HepG2 (cell line): ENCODE data around the gene LYPD8. TPM values are rescaled to one million over a fixed set of nuclear protein-coding genes. Genes with fewer than 3 reads are reported as not detected.

Experiments used
- ATAC-seq: fragments of 200-7000 bp; cut with Tn5 transposase; 3 replicates; pipeline ENCODE4 v1.9.1; 2020; ENCODE audit warnings: mild to moderate bottlenecking, moderate library complexity
- BruUV-seq: library from RNA; stranded (reverse); fragments of 400-500 nt; replicated peaks from 2 replicates; lab custom pipeline; 2021; lab: Mats Ljungman, UMichigan
- CTCF ChIA-PET: fragments of 300-600 bp; formaldehyde crosslinking; extraction: SDS; loops from one replicate; lab custom pipeline; 2021; ENCODE audit warnings: low total read pairs, inconsistent platforms, low intra/inter-chr PET ratio; lab: Yijun Ruan, JAX
- POLR2A ChIA-PET: fragments of 350-600 bp; sonication (Branson Sonifier 250); formaldehyde crosslinking; loops from one replicate; lab custom pipeline; 2020; ENCODE audit warnings: antibody characterized with exemption, inconsistent platforms; lab: Yijun Ruan, JAX
- DNase-seq: peaks from one replicate; pipeline ENCODE4 v3.0.0-alpha.2; 2015; ENCODE audit warnings: low spot score
- FAIRE-seq: peaks from 3 replicates; lab custom pipeline; 2011; peaks lifted over from hg19 to GRCh38; lab: Jason Lieb, UNC
- H2AFZ ChIP-seq: one replicate; pipeline ENCODE4 v1.6.1; 2011; ENCODE audit warnings: low read length, inconsistent platforms
- H3K27ac ChIP-seq: fragments of 300-600 bp; 3 replicates; pipeline ENCODE4 v1.8.0; 2011; ENCODE audit warnings: mixed run types, mild to moderate bottlenecking, mixed read lengths, low read length, inconsistent platforms; ENCODE audit not compliant: insufficient read depth; ENCODE audit errors: extremely low read length
- H3K27me3 ChIP-seq, 2 experiments: fragments of 200-600 bp in 1 of 2; 2 replicates in 1 of 2; 3 replicates in 1 of 2; pipeline versions ENCODE4 v1.6.0 to v1.8.0; 2011; ENCODE audit warnings: low read length in 2 of 2, mild to moderate bottlenecking in 2 of 2, moderate library complexity in 2 of 2, inconsistent platforms in 1 of 2; ENCODE audit not compliant: insufficient read depth in 2 of 2, control insufficient read depth in 1 of 2
- H3K36me3 ChIP-seq, 2 experiments: fragments of 200-600 bp in 1 of 2; replicated peaks in 1 of 2; 2 replicates in 1 of 2; 3 replicates in 1 of 2; pipeline versions ENCODE4 v1.5.1 to v1.8.0; 2011; ENCODE audit warnings: low read length in 2 of 2, inconsistent platforms in 1 of 2; ENCODE audit not compliant: insufficient read depth in 2 of 2, control insufficient read depth in 1 of 2
- H3K4me1 ChIP-seq: 2 replicates; pipeline ENCODE4 v1.5.1; 2012; ENCODE audit warnings: low read length, inconsistent platforms; ENCODE audit not compliant: insufficient read depth
- H3K4me2 ChIP-seq: 2 replicates; pipeline ENCODE4 v1.6.0; 2011; ENCODE audit warnings: low read depth, low read length, inconsistent platforms
- H3K4me3 ChIP-seq, 3 experiments: fragments of 200-600 bp in 1 of 3; sonication (generic), shearing (Covaris generic) in 1 of 3; replicated peaks in 1 of 3; 2 replicates each; pipeline ENCODE4 v1.5.1; 2011 to 2016; ENCODE audit warnings: low read length in 3 of 3, inconsistent platforms in 2 of 3, low read depth in 2 of 3, mild to moderate bottlenecking in 2 of 3, control low read depth in 1 of 3, mixed read lengths in 1 of 3; ENCODE audit not compliant: insufficient read depth in 1 of 3
- H3K79me2 ChIP-seq: one replicate; pipeline ENCODE4 v1.6.1; 2011; ENCODE audit warnings: low read length, inconsistent platforms; ENCODE audit not compliant: insufficient read depth
- H3K9ac ChIP-seq: 2 replicates; pipeline ENCODE4 v1.6.0; 2011; ENCODE audit warnings: mild to moderate bottlenecking, low read depth, low read length, inconsistent platforms; ENCODE audit not compliant: insufficient read depth
- H3K9me3 ChIP-seq: 2 replicates; pipeline ENCODE4 v1.5.1; 2012; ENCODE audit warnings: mild to moderate bottlenecking, low read length
- H4K20me1 ChIP-seq: 2 replicates; pipeline ENCODE4 v1.6.0; 2011; ENCODE audit warnings: inconsistent platforms, mild to moderate bottlenecking, low read length, moderate library complexity; ENCODE audit not compliant: insufficient read depth
- ATF3 ChIP-seq: sonication (generic); formaldehyde crosslinking; IDR thresholded peaks from 2 replicates; pipeline ENCODE4 v1.4.0; 2020; ENCODE audit warnings: missing genetic modification reagents
- ATF6 ChIP-seq: sonication (generic); formaldehyde crosslinking; conservative IDR thresholded peaks from 2 replicates; pipeline ENCODE4 v1.4.0; 2020; ENCODE audit warnings: missing genetic modification reagents
- CERS6 ChIP-seq: sonication (generic); formaldehyde crosslinking; IDR thresholded peaks from 2 replicates; pipeline ENCODE4 v1.5.0; 2020; ENCODE audit warnings: missing genetic modification reagents
- E2F1 ChIP-seq: sonication (generic); formaldehyde crosslinking; IDR thresholded peaks from 2 replicates; pipeline ENCODE4 v1.5.0; 2020; ENCODE audit warnings: missing genetic modification reagents
- ETS1 ChIP-seq: sonication (generic); formaldehyde crosslinking; IDR thresholded peaks from 2 replicates; pipeline ENCODE4 v1.4.0; 2020; ENCODE audit warnings: missing genetic modification reagents
- HOXA7 ChIP-seq: sonication (generic); formaldehyde crosslinking; IDR thresholded peaks from 2 replicates; pipeline ENCODE4 v1.8.1; 2022; ENCODE audit warnings: mild to moderate bottlenecking, missing genetic modification reagents, moderate library complexity
- JARID2 ChIP-seq: sonication (generic); formaldehyde crosslinking; IDR thresholded peaks from 2 replicates; pipeline ENCODE4 v1.8.1; 2023; ENCODE audit warnings: missing genetic modification reagents, inconsistent platforms; ENCODE audit not compliant: insufficient replicate concordance
- NFKBIZ ChIP-seq: IDR thresholded peaks from 2 replicates; pipeline ENCODE4 v1.6.1; 2018; ENCODE audit warnings: missing genetic modification reagents, missing compliant biosample characterization
- RFXANK ChIP-seq: IDR thresholded peaks from 2 replicates; pipeline ENCODE4 v1.6.1; 2016
- TOE1 ChIP-seq: sonication (generic); formaldehyde crosslinking; IDR thresholded peaks from 2 replicates; pipeline ENCODE4 v1.4.0; 2020; ENCODE audit warnings: mild to moderate bottlenecking, missing genetic modification reagents
- ZBTB44 ChIP-seq: sonication (generic); formaldehyde crosslinking; IDR thresholded peaks from 2 replicates; pipeline ENCODE4 v1.4.0; 2020; ENCODE audit warnings: missing genetic modification reagents
- ZFP36L2 ChIP-seq: sonication (generic); formaldehyde crosslinking; IDR thresholded peaks from 2 replicates; pipeline ENCODE4 v1.4.0; 2020; ENCODE audit warnings: missing genetic modification reagents
- ZNF274 ChIP-seq: sonication (generic); formaldehyde crosslinking; IDR thresholded peaks from 2 replicates; pipeline ENCODE4 v1.5.1; 2020; ENCODE audit warnings: mild to moderate bottlenecking, missing genetic modification reagents
- ZNF563 ChIP-seq: sonication (generic); formaldehyde crosslinking; IDR thresholded peaks from 2 replicates; pipeline ENCODE4 v1.8.0; 2022; ENCODE audit warnings: mild to moderate bottlenecking, moderate library complexity, missing genetic modification reagents
- ZNF589 ChIP-seq: sonication (generic); formaldehyde crosslinking; conservative IDR thresholded peaks from 2 replicates; pipeline ENCODE4 v1.8.0; 2022; ENCODE audit warnings: mild to moderate bottlenecking, moderate library complexity, missing genetic modification reagents
- ZNF704 ChIP-seq: sonication (generic); formaldehyde crosslinking; IDR thresholded peaks from 2 replicates; pipeline ENCODE4 v1.8.1; 2023; ENCODE audit warnings: mild to moderate bottlenecking, inconsistent platforms, moderate library complexity, missing genetic modification reagents, borderline replicate concordance
- ZNF816 ChIP-seq: sonication (generic); formaldehyde crosslinking; IDR thresholded peaks from 2 replicates; pipeline ENCODE4 v1.8.0; 2022; ENCODE audit warnings: missing genetic modification reagents, mild to moderate bottlenecking, borderline replicate concordance
- WGBS: methylation state at CpG from one replicate; pipeline ENCODE4 v1.1.6; 2017; ENCODE audit warnings: low lambda C conversion rate; 5-methylcytosine and 5-hydroxymethylcytosine counted together
- in situ Hi-C: cut with HindIII; loops from 2 replicates; pipeline ENCODE4 v1.10.0; 2017; ENCODE audit warnings: low pct_unique_long_range_greater_than_20kb; ENCODE audit not compliant: extremely low pct_ligation_motif_present
- intact Hi-C: fragments of 100-400 bp; cut with micrococcal nuclease; formaldehyde crosslinking; loops from one replicate; pipeline ENCODE4 v1.10.0; 2022; ENCODE audit not compliant: unreplicated experiment
- polyA plus RNA-seq, 8 experiments: library from polyadenylated mRNA; depleted of rRNA in 3 of 8; stranded (reverse) in 7 of 8; unstranded in 1 of 8; fragments of >200 nt; fragmentation: Illumina TruSeq in 4 of 8; extraction: Trizol in 4 of 8; gene quantifications; 2 replicates each; pipeline versions ENCODE4 v1.2.1 to v1.2.3, GENCODE V29; 2011 to 2016; ENCODE audit warnings: low read depth in 4 of 8, missing spikeins in 1 of 8, mixed read lengths in 1 of 8; ENCODE audit not compliant: insufficient read depth in 1 of 8
- total RNA-seq, 5 experiments: library from RNA; depleted of rRNA; stranded (reverse); fragments of >200 nt; fragmentation: Illumina TruSeq; extraction: Trizol; gene quantifications; 2 replicates each; pipeline ENCODE4 v1.2.3, GENCODE V29; 2016; ENCODE audit warnings: low read depth in 1 of 5

LYPD8 gene
- total and polyA plus RNA-seq, 2 of the 13 experiments (the other 11 are each of a cell fraction or from before 2014, with no cell fraction given) = not detected

GRCh38 chr1:248787430-248787829 lies 31.9 kb upstream of the LYPD8 start:
- TF ChIP-seq E2F1 (CRISPR knock-in tag) (no peak), ATF3 (no peak), ZFP36L2 (CRISPR knock-in tag) (no peak), TOE1 (CRISPR knock-in tag) (no peak), RFXANK (CRISPR knock-in tag) (no peak), ZNF704 (CRISPR knock-in tag) (no peak), ZNF274 (no peak), ZBTB44 (CRISPR knock-in tag) (no peak), NFKBIZ (CRISPR knock-in tag) (no peak), ETS1 (no peak), CERS6 (CRISPR knock-in tag) (no peak), ZNF816 (CRISPR knock-in tag) (no peak), ZNF563 (CRISPR knock-in tag) (no peak), HOXA7 (no peak), ATF6 (CRISPR knock-in tag) (no peak), JARID2 (CRISPR knock-in tag) (no peak), ZNF589 (no peak)
- Histone ChIP-seq H4K20me1 (no peaks in the 10 kb centered on the region), H2AFZ (no peak overlapping the region), H3K79me2 (no peaks in the 10 kb centered on the region), H3K27me3 (no peaks in the 10 kb centered on the region; a peak in 1 of 5 replicates), H3K4me1 (peaks cover 4% of the 10 kb centered on the region; the same call in 1 of the 2 replicates), H3K36me3 (no peaks in the 10 kb centered on the region), H3K4me2 (no peak overlapping the region), H3K9ac (no peak overlapping the region), H3K9me3 (no peaks in the 10 kb centered on the region), H3K27ac (no peak overlapping the region), H3K4me3 (no peak overlapping the region)
- in situ Hi-C loops (no loop called here), intact Hi-C loops (no loop called here)
- no peak for DNase-seq
- no peak for FAIRE-seq
- POLR2A ChIA-PET = no interaction called here
- ATAC-seq = no peak
- no TSS peak for BruUV-seq
- 86% methylated on average over 2 of the region's 4 CpGs for WGBS
- CTCF ChIA-PET = no interaction called here
